Measurements from ENCODE around the gene LRRC8B.

DNA sequence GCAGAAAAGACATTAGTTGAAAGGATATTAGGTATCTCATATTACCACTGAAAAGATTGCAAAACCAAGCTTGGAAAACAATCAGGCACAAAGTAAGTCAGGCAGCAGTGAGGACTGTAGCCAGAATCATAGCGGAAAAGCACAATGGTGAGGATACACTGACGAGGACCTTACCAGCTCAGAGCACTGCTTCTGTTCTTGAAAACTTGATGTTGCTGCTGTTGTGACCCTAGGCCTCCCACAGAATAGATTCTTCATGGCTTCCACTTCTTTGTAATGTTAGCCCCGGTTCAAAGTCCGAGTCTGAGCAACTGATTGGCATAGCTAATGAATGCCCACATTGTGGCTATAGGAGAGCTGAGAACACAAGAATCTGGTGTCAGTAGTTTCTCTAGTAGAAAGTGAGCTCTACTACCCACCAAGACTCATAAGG is 63.1 kb downstream of the LRRC8B start:
- TF ChIP-seq EZH2 (IDR thresholded peaks at IDR 0.05; ENCODE audit: borderline replicate concordance), result no peak
- TF ChIP-seq CTCF (IDR thresholded peaks at IDR 0.05; ENCODE audit: poor library complexity), result no peak
- no peak for TF ChIP-seq EZH2phosphoT487 (IDR thresholded peaks at IDR 0.05; ENCODE audit: low read depth, severe bottlenecking, unreplicated experiment)

Measured in hepatocyte (in vitro differentiated cells).